ENCODE data around the gene TPI1. TPM values are rescaled to one million over a fixed set of nuclear protein-coding genes. Genes with fewer than 3 reads are reported as not detected.

The TPI1 gene
- polyA plus RNA-seq, 1 of the 3 experiments (the other 2 are of a cell fraction): 1,175 TPM

- Histone ChIP-seq H3F3A (replicated peaks; ENCODE audit: insufficient read depth) (peaks cover 21% of the 10 kb centered on the region), H3K79me2 (ENCODE audit: insufficient read depth) (peaks cover 70% of the 10 kb centered on the region), H4K20me1 (ENCODE audit: insufficient read depth) (no peaks in the 10 kb centered on the region; the same call in 1 of the 2 replicates), H3K27ac (ENCODE audit: low read depth in 2 of 2, low read length in 1 of 2) (peak within 1 kb of the TSS; percentile 73 to 97), H3K4me1 (ENCODE audit: control insufficient read depth in 1 of 2, insufficient read depth in 2 of 2, low read depth in 1 of 2, low read length in 1 of 2) (peaks cover 7 to 17% of the 10 kb centered on the region in 2 experiments), H3K9ac (peak within 1 kb of the TSS; percentile 65), H3K9me3 (no peaks in the 10 kb centered on the region), H3K27me3 (ENCODE audit: insufficient read depth) (no peaks in the 10 kb centered on the region), H3K4me3 (ENCODE audit: low read depth in 2 of 2, low read length in 1 of 2) (peak within 1 kb of the TSS; percentile 70 to 76), H3K4me2 (peak within 1 kb of the TSS; percentile 77), H3K36me3 (replicated peaks in 1 of 2; ENCODE audit: control insufficient read depth in 1 of 2, insufficient read depth in 2 of 2, low read length in 1 of 2) (peaks cover 25 to 37% of the 10 kb centered on the region in 2 experiments), H3K9me2 (no peaks in the 10 kb centered on the region), H2AFZ (ENCODE audit: low read depth) (peak within 1 kb of the TSS; percentile 56)
- DNase-seq: peak; percentile 97
- under 1% methylated on average over 30 of the region's 37 CpGs for WGBS (ENCODE audit: low lambda C conversion rate)
- CTCF ChIA-PET: interaction anchor here (1.0 to 19.4 kb wide), 9 partner anchors 9 to 338 kb away, joined by 3 to 225 read pairs (median 5); partner anchors contain the start of genes GNB3, MLF2, P3H3 and SPSB2
- POLR2A ChIA-PET: interaction anchor here (0.8 to 3.4 kb wide), 21 partner anchors 10 to 317 kb away, joined by 3 to 57 read pairs (median 6); partner anchors contain the start of genes C12orf57, COPS7A, GAPDH and GNB3
- no peak for TF ChIP-seq MEF2A (IDR thresholded peaks at IDR 0.05; ENCODE audit: borderline replicate concordance, low read depth)
- TF ChIP-seq REST (IDR thresholded peaks at IDR 0.05; ENCODE audit: low read depth, low read length): no peak
- peak; percentile 93 for TF ChIP-seq MAX (IDR thresholded peaks at IDR 0.05; ENCODE audit: low read depth)
- TF ChIP-seq EZH2phosphoT487 (IDR thresholded peaks at IDR 0.05; ENCODE audit: borderline replicate concordance, low read depth): no peak
- TF ChIP-seq NFIC (IDR thresholded peaks at IDR 0.05; ENCODE audit: borderline replicate concordance): no peak
- TF ChIP-seq CTCF (IDR thresholded peaks at IDR 0.05): no peak
- no peak for TF ChIP-seq ELF1 (IDR thresholded peaks at IDR 0.05)
- TF ChIP-seq CHD2 (IDR thresholded peaks at IDR 0.05; ENCODE audit: low read length, partially characterized antibody): peak; percentile 94
- TF ChIP-seq TCF12 (IDR thresholded peaks at IDR 0.05): no peak
- no peak for TF ChIP-seq YY1 (IDR thresholded peaks at IDR 0.05; ENCODE audit: low read depth)
- TF ChIP-seq PBX3 (IDR thresholded peaks at IDR 0.05): peak; percentile 99
- TF ChIP-seq TEAD4 (IDR thresholded peaks at IDR 0.05; ENCODE audit: borderline replicate concordance, insufficient read depth): no peak
- TF ChIP-seq SIN3A (IDR thresholded peaks at IDR 0.05; ENCODE audit: borderline replicate concordance, low read depth, low read length): peak; percentile 97
- TF ChIP-seq IRF3 (IDR thresholded peaks at IDR 0.05; ENCODE audit: low read depth, low read length): peak; percentile 92
- TF ChIP-seq FOSL2 (IDR thresholded peaks at IDR 0.05; ENCODE audit: borderline replicate concordance, low read depth): no peak
- TF ChIP-seq ZBTB33 (IDR thresholded peaks at IDR 0.05; ENCODE audit: borderline replicate concordance, low read depth): no peak
- TF ChIP-seq POLR2AphosphoS5 (IDR thresholded peaks at IDR 0.05; ENCODE audit: low read depth, low read length): peak; percentile 60; the same call in 1 of the 2 replicates
- TF ChIP-seq USF1 (IDR thresholded peaks at IDR 0.05; ENCODE audit: borderline replicate concordance, low read depth): no peak
- TF ChIP-seq JUND (IDR thresholded peaks at IDR 0.05): no peak
- TF ChIP-seq RXRA (IDR thresholded peaks at IDR 0.05; ENCODE audit: borderline replicate concordance, low read depth): no peak
- no peak for TF ChIP-seq FOXM1 (IDR thresholded peaks at IDR 0.05; ENCODE audit: low read depth)
Observed at GRCh38 chr12:6851153-6851920, 16.0 kb upstream of the TPI1 start, which contains the start of gene CDCA3. CDCA3 (minus strand) TSS chr12:6851286; CDS start chr12:6850952, 334 bp downstream.

Data from SK-N-SH (cell line).